ENCODE measurements around the gene RAB39A.
"Not testable (repeated sequence)": the region's sequence is repeated elsewhere in the genome, so short reads cannot be mapped to it uniquely, and the experiment has no call there.

RAB39A gene

GRCh38 chr11:107916671-107917241, 11.5 kb upstream of the RAB39A start:
- TF ChIP-seq, protein P1, sequence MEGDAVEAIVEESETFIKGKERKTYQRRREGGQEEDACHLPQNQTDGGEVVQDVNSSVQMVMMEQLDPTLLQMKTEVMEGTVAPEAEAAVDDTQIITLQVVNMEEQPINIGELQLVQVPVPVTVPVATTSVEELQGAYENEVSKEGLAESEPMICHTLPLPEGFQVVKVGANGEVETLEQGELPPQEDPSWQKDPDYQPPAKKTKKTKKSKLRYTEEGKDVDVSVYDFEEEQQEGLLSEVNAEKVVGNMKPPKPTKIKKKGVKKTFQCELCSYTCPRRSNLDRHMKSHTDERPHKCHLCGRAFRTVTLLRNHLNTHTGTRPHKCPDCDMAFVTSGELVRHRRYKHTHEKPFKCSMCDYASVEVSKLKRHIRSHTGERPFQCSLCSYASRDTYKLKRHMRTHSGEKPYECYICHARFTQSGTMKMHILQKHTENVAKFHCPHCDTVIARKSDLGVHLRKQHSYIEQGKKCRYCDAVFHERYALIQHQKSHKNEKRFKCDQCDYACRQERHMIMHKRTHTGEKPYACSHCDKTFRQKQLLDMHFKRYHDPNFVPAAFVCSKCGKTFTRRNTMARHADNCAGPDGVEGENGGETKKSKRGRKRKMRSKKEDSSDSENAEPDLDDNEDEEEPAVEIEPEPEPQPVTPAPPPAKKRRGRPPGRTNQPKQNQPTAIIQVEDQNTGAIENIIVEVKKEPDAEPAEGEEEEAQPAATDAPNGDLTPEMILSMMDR (IDR thresholded peaks at IDR 0.05; ENCODE audit: low read depth, low read length): peak; percentile 52
- no peak overlapping the region for H3K4me3 ChIP-seq (replicated peaks in 1 of 2; ENCODE audit: low read depth in 2 of 2, low read length in 2 of 2)
- peak; percentile 13 to 22 for DNase-seq (ENCODE audit: low read depth in 2 of 2)

DNA sequence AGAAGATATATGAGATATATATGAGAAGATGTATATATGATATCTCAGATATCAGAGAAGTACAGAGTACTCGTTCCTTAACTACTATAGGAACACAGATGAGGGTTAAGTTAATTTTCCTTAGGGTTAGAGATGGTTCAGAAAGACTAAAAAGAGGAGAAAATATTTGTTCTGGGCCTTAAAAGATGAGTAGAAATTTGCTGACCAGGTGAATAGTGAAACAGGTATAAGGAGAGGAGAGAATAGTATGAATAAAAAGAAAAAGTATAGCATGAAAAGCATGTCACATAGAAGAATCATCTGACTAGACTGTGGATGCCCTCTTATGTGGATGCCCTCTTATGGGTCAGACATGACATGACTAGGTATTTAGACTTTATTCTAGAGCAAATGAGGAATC, 6.3 kb upstream of the RAB39A start:
- TF ChIP-seq, protein P1 (IDR thresholded peaks at IDR 0.05; ENCODE audit: low read depth, low read length): no peak
- no peak for DNase-seq (ENCODE audit: low read depth in 2 of 2)
- no peak overlapping the region for H3K4me3 ChIP-seq (replicated peaks in 1 of 2; ENCODE audit: low read depth in 2 of 2, low read length in 2 of 2)

DNA sequence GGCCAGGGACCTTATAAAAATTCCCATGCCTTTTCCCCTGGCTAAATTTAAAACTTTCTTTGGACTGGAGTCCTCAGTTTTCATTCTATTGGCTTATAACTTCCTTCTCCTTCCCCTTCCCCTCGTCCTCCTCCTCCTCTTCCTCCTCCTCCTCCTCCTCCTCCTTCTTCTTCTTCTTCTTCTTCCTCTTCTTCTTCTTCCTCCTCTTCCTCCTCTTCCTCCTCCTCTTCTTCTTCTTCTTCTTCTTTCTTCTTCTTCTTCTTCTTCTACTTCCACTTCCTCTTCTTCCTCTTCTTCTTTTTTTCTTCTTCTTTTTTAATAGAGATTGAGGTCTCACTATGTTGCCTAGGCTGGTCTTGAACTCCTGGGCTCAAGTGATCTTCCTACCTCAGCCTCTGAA, 4.7 kb upstream of the RAB39A start:
- not testable (repeated sequence) for H3K4me3 ChIP-seq (replicated peaks in 1 of 2; ENCODE audit: low read depth in 2 of 2, low read length in 2 of 2); DNase-seq (ENCODE audit: low read depth in 2 of 2)

- DNase-seq (ENCODE audit: low read depth in 2 of 2): no peak
- TF ChIP-seq, protein P1 (IDR thresholded peaks at IDR 0.05; ENCODE audit: low read depth, low read length): no peak
- no peak overlapping the region for H3K4me3 ChIP-seq (replicated peaks in 1 of 2; ENCODE audit: low read depth in 2 of 2, low read length in 2 of 2)
These were observed 3.9 kb upstream of the RAB39A start for GRCh38 chr11:107924306-107924705.

GRCh38 chr11:107927559-107927958, 689 bp upstream of the RAB39A start:
- DNase-seq (ENCODE audit: low read depth in 2 of 2): no peak
- H3K4me3 ChIP-seq (replicated peaks in 1 of 2; ENCODE audit: low read depth in 2 of 2, low read length in 2 of 2): peak overlapping the region; percentile 13 to 28
- TF ChIP-seq, protein P1 (IDR thresholded peaks at IDR 0.05; ENCODE audit: low read depth, low read length): no peak

- DNase-seq (ENCODE audit: low read depth in 2 of 2): no peak
- peak overlapping the region; percentile 40 to 49 for H3K4me3 ChIP-seq (replicated peaks in 1 of 2; ENCODE audit: low read depth in 2 of 2, low read length in 2 of 2)
- TF ChIP-seq, protein P1 (IDR thresholded peaks at IDR 0.05; ENCODE audit: low read depth, low read length): no peak
These were observed 689 bp downstream of the RAB39A start for GRCh38 chr11:107928767-107929507.

DNA sequence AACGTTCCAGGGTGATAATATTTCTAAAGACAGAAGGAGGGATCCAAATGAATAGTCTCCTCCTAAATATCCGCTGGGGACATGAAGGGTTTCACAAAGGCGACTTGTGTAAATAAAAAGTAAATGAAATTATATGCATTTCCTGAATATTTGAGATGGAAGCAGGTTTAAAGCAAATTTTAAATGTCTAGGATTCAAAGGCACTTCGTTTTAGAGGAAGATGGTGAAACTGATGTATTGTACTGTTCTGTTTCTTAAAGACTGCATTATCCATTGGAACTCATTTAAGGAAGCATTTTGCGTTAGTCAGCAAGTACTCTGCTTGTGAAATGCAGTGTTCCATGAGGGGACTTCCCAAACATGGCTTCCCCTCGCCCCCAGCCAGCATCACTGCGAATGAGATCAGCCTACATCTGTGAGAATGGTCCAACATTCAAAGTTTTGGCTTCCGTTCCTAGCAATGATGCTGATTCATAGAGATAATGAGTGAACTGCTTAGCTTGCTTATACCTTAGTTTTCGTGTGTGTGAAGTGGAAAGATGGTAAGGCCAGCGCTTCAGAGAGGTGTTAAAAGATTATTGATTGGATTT, 1.5 kb downstream of the RAB39A start:
- no peak for DNase-seq (ENCODE audit: low read depth in 2 of 2)
- H3K4me3 ChIP-seq (replicated peaks in 1 of 2; ENCODE audit: low read depth in 2 of 2, low read length in 2 of 2): no peak overlapping the region
- TF ChIP-seq, protein P1 (IDR thresholded peaks at IDR 0.05; ENCODE audit: low read depth, low read length): no peak

Data from cardiac fibroblast (primary cell).